Subcutaneous adipose tissue (tissue), 4 donors: ENCODE results near the gene NSD1. TPM values are rescaled to one million over a fixed set of nuclear protein-coding genes. Genes with fewer than 3 reads are reported as not detected.

Experiments
- total RNA-seq, 4 donors: library from RNA; depleted of rRNA; stranded (reverse); fragments of >200 nt; gene quantifications; one replicate each; pipeline ENCODE4 v1.1.0, GENCODE V29; 2016
- TF ChIP-seq, protein P1 (sequence below): fragments of 450-650 bp; IDR thresholded peaks from one replicate; pipeline ENCODE4 v1.5.1; 2016; ENCODE audit warnings: low read depth, mild to moderate bottlenecking, control low read depth, antibody characterized with exemption, moderate library complexity

Gene NSD1
- total RNA-seq, 4 donors from 2014 or later, result 35.2 to 52.0 (median 37.7) TPM

DNA sequence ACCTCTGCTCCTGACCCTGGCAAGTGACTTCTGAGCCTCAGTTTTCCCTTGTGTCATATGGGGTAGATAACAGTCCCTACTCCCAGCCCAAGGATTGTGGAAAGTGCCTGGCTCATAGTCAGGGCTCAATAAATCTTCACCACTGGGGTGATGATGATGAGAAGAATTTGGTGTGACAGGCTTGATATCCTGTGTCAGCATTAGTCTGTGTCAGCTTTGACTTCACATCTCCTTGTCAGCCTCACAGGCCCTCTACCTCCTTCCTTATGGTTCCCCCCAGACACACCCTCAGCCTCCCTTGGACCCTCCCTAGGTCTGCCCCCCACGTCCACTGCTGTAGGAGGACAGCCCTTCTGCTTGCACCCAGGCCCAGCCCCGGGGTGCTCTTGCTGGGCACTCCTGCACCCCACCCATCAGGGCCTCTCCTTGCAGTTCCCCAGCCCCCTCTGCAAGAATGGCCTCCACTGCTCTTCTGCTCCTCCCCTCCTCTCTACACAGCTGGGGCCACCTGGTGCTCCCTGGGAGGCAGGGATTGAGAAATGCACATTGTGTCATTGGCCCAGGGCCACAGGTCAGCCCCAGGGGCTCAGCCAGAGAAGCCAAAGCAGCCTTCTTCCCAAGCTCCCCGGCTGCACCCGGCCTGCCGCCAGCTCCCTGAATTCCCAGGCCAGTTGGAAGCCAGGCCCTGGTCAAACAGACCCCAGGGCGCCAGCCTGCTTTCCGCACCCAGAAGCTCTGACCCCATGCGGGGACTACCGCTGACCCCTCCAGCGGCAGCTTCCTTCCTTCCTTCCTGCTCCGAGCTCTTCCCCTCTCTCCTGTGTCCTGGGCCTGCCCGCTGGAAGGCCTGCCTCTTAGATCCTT is 39.1 kb upstream of the NSD1 start:
- TF ChIP-seq, protein P1, sequence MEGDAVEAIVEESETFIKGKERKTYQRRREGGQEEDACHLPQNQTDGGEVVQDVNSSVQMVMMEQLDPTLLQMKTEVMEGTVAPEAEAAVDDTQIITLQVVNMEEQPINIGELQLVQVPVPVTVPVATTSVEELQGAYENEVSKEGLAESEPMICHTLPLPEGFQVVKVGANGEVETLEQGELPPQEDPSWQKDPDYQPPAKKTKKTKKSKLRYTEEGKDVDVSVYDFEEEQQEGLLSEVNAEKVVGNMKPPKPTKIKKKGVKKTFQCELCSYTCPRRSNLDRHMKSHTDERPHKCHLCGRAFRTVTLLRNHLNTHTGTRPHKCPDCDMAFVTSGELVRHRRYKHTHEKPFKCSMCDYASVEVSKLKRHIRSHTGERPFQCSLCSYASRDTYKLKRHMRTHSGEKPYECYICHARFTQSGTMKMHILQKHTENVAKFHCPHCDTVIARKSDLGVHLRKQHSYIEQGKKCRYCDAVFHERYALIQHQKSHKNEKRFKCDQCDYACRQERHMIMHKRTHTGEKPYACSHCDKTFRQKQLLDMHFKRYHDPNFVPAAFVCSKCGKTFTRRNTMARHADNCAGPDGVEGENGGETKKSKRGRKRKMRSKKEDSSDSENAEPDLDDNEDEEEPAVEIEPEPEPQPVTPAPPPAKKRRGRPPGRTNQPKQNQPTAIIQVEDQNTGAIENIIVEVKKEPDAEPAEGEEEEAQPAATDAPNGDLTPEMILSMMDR, result no peak

DNA sequence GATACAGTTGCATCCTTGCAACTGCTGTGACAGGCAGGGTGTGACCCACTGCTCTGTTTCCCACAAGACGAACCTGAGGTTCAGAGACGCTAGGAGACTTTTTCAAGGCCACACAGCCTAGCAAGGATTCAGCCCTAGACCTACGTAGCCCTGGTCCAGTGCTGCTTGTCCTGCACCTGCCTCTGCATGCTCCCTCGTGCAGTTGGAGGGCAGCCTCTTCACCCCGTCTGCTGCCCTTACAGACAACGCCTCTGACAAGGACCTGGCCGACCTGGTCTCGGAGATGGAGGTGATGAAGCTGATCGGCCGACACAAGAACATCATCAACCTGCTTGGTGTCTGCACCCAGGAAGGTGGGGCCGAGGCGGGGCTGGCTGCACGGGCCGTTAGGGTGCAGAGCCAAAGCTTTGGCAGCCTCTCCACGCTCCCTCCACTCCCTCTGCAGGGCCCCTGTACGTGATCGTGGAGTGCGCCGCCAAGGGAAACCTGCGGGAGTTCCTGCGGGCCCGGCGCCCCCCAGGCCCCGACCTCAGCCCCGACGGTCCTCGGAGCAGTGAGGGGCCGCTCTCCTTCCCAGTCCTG is 38.4 kb upstream of the NSD1 start:
- TF ChIP-seq, protein P1, result no peak

DNA sequence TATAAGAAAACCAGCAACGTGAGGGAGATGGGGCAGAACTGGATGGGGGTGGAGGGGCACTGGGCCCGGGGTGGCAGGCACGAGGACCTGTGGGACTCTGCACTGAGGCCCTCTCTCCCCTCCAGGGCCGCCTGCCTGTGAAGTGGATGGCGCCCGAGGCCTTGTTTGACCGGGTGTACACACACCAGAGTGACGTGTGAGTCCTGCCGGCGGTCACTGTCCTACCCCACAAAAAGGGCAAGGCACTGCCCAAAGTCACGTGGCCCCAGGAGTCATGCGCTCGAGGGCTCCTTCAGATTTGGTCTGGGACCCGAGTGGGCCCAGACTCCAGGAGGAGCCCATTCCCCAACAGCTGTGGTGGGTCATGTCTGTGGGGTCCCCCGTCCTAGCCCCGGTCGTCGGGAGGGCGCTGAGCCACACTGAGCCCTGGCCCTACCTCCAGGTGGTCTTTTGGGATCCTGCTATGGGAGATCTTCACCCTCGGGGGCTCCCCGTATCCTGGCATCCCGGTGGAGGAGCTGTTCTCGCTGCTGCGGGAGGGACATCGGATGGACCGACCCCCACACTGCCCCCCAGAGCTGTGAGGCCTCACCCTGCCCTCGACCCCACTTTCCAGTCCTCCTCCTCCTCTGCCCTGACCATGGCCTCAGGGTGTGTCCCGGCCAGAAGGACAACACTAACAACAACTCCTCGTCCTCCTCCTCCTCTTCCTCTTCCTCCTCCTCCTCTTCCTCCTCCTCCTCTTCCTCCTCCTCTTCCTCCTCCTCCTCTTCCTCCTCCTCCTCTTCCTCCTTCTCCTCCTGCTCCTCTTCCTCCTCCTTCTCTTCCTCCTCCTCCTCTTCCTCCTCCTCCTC is 37.2 kb upstream of the NSD1 start:
- TF ChIP-seq, protein P1, result no peak

DNA sequence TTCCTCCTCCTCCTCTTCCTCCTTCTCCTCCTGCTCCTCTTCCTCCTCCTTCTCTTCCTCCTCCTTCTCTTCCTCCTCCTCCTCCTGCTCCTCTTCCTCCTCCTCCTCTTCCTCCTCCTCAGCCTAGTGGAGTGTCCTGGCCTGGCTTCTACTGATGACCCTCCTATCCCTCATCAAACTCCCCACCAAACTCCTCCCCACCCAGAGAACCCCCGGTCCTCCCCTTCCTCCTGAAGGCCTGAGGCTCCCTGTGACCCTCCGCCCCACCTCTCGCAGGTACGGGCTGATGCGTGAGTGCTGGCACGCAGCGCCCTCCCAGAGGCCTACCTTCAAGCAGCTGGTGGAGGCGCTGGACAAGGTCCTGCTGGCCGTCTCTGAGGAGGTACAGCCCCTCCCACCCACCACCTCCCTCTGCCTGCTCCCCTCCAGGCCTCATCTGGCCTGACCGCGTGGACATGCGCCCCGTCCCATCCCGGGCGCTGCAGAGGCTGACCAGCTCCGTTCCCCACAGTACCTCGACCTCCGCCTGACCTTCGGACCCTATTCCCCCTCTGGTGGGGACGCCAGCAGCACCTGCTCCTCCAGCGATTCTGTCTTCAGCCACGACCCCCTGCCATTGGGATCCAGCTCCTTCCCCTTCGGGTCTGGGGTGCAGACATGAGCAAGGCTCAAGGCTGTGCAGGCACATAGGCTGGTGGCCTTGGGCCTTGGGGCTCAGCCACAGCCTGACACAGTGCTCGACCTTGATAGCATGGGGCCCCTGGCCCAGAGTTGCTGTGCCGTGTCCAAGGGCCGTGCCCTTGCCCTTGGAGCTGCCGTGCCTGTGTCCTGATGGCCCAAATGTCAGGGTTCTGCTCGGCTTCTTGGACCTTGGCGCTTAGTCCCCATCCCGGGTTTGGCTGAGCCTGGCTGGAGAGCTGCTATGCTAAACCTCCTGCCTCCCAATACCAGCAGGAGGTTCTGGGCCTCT is 36.3 kb upstream of the NSD1 start:
- TF ChIP-seq, protein P1, result no peak

DNA sequence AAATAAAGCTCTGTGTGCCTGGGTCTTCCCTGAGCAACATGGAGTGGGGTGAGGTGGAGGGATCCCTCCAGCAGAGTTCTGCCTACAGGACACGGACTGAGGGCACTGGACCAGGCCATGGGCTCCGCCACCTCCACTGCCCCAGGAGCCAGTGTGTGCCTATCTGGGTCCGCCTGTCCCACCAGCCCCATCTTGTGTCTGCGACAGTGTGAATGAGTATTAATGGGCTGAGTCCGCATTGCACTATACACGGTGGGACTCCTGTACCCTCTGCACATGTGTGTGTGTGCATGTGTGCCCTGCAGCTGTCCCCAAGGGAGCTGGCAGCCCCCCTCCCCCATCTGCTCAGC is 35.5 kb upstream of the NSD1 start:
- TF ChIP-seq, protein P1, result no peak

DNA sequence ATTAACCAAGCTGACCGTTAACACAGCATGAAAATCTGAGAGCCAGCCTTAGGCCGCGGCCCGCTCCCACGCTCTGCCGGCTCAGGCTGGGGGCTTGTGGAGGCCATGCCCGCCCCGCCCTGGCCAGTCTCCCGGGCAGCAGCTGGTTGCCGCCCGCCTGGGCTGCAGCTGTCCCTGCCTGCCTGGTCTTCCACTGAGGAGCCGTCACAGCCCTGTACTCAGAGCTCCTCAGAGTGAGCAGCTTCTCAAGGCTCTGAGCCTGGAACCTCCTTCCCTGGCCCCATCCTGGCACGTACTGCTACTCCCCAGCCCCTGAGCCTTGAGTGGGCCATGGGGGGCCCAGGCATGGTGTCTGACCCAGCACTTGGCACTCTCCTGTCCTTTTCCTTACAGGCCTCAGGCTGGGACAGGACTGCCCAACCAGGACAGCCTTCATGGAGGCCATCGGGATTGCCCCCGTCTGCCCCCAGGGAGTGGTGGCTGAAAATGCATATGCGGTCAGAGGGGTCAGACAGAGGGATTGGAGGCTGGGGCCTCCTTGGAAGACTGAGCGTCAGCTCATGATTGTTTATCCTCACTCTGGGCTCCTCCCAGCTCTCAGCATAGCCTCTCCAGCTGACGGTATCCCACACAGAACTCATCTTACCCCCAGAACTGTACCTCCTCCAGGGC is 35.0 kb upstream of the NSD1 start:
- TF ChIP-seq, protein P1, result no peak
